Osteocyte (in vitro differentiated cells): ENCODE data around the gene PLXNA4. TPM values are rescaled to one million over a fixed set of nuclear protein-coding genes. Genes with fewer than 3 reads are reported as not detected.

Experiments used
- DNase-seq: peaks from one replicate; pipeline ENCODE4 v3.0.0; 2021; ENCODE audit warnings: mixed read lengths; ENCODE audit not compliant: unreplicated experiment; ENCODE audit errors: extremely low spot score
- H3K27ac Mint-ChIP-seq: one replicate; pipeline ENCODE4 v1.8.0; 2021; ENCODE audit warnings: mild to moderate bottlenecking, mixed read lengths; ENCODE audit not compliant: unreplicated experiment
- H3K27me3 Mint-ChIP-seq: one replicate; pipeline ENCODE4 v1.8.0; 2021; ENCODE audit warnings: mixed read lengths; ENCODE audit not compliant: unreplicated experiment
- H3K36me3 Mint-ChIP-seq: one replicate; pipeline ENCODE4 v1.8.0; 2021; ENCODE audit warnings: mixed read lengths; ENCODE audit not compliant: unreplicated experiment
- H3K4me1 Mint-ChIP-seq: one replicate; pipeline ENCODE4 v1.8.0; 2021; ENCODE audit warnings: mixed read lengths; ENCODE audit not compliant: unreplicated experiment
- H3K4me3 Mint-ChIP-seq: one replicate; pipeline ENCODE4 v1.8.0; 2021; ENCODE audit warnings: mild to moderate bottlenecking, moderate library complexity, mixed read lengths; ENCODE audit not compliant: unreplicated experiment
- H3K9me3 Mint-ChIP-seq: one replicate; pipeline ENCODE4 v1.8.0; 2021; ENCODE audit warnings: mixed read lengths; ENCODE audit not compliant: unreplicated experiment
- total RNA-seq: library from RNA; stranded (reverse); gene quantifications from 2 replicates; pipeline ENCODE4 v1.2.1, GENCODE V29; 2021
- TF ChIP-seq, protein P1 (sequence below): fragments of 200-600 bp; sonication (generic); IDR thresholded peaks from 2 replicates; pipeline ENCODE4 v1.5.0; 2021; ENCODE audit warnings: antibody characterized with exemption, mild to moderate bottlenecking, moderate library complexity

Gene PLXNA4
- total RNA-seq, 1 donor from 2014 or later, result 59.0 TPM

GRCh38 chr7:132225216-132226030 lies 350.8 kb downstream of the PLXNA4 start:
- Mint-ChIP-seq H3K27me3 (no peaks in the 10 kb centered on the region), H3K9me3 (no peaks in the 10 kb centered on the region), H3K4me1 (no peaks in the 10 kb centered on the region), H3K4me3 (no peak overlapping the region), H3K36me3 (peaks cover 44% of the 10 kb centered on the region), H3K27ac (no peak overlapping the region)
- no peak for DNase-seq
- TF ChIP-seq, protein P1, sequence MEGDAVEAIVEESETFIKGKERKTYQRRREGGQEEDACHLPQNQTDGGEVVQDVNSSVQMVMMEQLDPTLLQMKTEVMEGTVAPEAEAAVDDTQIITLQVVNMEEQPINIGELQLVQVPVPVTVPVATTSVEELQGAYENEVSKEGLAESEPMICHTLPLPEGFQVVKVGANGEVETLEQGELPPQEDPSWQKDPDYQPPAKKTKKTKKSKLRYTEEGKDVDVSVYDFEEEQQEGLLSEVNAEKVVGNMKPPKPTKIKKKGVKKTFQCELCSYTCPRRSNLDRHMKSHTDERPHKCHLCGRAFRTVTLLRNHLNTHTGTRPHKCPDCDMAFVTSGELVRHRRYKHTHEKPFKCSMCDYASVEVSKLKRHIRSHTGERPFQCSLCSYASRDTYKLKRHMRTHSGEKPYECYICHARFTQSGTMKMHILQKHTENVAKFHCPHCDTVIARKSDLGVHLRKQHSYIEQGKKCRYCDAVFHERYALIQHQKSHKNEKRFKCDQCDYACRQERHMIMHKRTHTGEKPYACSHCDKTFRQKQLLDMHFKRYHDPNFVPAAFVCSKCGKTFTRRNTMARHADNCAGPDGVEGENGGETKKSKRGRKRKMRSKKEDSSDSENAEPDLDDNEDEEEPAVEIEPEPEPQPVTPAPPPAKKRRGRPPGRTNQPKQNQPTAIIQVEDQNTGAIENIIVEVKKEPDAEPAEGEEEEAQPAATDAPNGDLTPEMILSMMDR, result no peak

- no peaks in the 10 kb centered on the region for H3K9me3 Mint-ChIP-seq
- H3K36me3 Mint-ChIP-seq, result peaks cover 41% of the 10 kb centered on the region
- no peak overlapping the region for H3K27ac Mint-ChIP-seq
- DNase-seq, result no peak
- TF ChIP-seq, protein P1, result no peak
- H3K4me3 Mint-ChIP-seq, result no peak overlapping the region
- H3K27me3 Mint-ChIP-seq, result no peaks in the 10 kb centered on the region
- H3K4me1 Mint-ChIP-seq, result no peaks in the 10 kb centered on the region
Observed at GRCh38 chr7:132221356-132221755, 354.9 kb downstream of the PLXNA4 start.

DNA sequence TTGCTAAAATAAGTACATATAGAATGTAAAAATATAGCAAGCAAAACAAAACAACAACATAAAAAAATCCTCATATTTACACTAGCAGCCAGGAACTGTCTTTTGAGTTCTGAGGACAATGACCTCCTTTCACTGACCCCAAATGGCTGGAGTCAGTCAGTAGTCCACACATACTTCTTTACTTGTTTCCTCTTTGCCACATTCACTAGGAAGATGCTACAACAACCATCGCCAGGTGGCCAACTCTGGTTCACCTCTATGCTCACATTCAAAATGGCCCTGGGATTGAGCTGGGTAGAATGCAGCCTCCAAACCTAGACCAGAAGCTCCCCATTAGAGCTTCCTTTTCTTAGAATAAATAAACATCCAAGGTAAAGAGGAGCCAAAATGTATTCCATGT lies 356.2 kb downstream of the PLXNA4 start:
- no peak overlapping the region for H3K27ac Mint-ChIP-seq
- H3K4me1 Mint-ChIP-seq, result no peaks in the 10 kb centered on the region
- H3K27me3 Mint-ChIP-seq, result no peaks in the 10 kb centered on the region
- DNase-seq, result no peak
- TF ChIP-seq, protein P1, result no peak
- no peak overlapping the region for H3K4me3 Mint-ChIP-seq
- no peaks in the 10 kb centered on the region for H3K9me3 Mint-ChIP-seq
- H3K36me3 Mint-ChIP-seq, result peaks cover 32% of the 10 kb centered on the region

GRCh38 chr7:132218876-132219275 lies 357.4 kb downstream of the PLXNA4 start:
- Mint-ChIP-seq H3K4me1 (peaks cover 11% of the 10 kb centered on the region), H3K27ac (no peak overlapping the region), H3K4me3 (no peak overlapping the region), H3K27me3 (no peaks in the 10 kb centered on the region), H3K36me3 (peaks cover 32% of the 10 kb centered on the region), H3K9me3 (no peaks in the 10 kb centered on the region)
- DNase-seq, result no peak
- TF ChIP-seq, protein P1, result no peak

DNA sequence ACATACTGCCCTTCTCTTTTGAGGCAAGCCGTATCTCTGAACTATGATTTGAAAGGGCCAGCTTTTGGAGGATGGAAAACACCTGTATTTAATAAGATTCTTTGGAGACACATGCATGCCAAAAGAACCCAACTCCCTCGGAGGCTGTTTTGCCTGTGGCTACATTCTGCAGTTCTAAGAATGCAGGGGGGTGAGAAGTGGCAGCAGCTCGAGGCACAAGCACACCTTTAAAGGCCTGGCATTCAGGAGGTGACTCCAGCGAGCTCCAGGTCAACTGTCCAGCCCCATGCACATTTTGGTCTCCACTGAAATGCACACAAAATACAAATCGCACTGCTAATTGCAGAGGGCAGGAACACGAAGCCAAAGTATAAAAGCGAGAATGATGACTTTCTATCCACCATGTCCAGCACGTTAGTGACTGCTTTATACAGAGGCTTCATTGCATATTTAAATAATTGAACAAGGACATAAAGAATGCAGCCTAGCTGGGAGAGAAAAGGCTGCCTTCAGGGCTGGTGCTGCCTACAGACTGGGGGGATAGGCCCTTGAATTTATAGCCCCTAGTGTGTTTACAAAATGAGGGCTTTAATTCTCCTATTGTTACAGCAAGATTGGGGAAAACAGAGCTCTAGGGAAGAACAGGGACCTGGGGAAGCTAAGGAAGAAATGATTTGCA lies 359.3 kb downstream of the PLXNA4 start:
- Mint-ChIP-seq H3K4me3 (no peak overlapping the region), H3K36me3 (peaks cover 25% of the 10 kb centered on the region), H3K4me1 (peaks cover 16% of the 10 kb centered on the region), H3K27ac (no peak overlapping the region), H3K27me3 (no peaks in the 10 kb centered on the region), H3K9me3 (no peaks in the 10 kb centered on the region)
- TF ChIP-seq, protein P1, result no peak
- DNase-seq, result no peak
